HG03095 (cell line): ENCODE data around the gene PPP1R9A.
A peak's percentile ranks its signal among the peaks of the same experiment; 100 is the strongest.

Source experiments
- ATAC-seq: cut with Tn5 transposase; IDR thresholded peaks from one replicate; pipeline ENCODE4 v1.9.1; 2021; ENCODE audit warnings: moderate library complexity; ENCODE audit not compliant: unreplicated experiment

Gene PPP1R9A

GRCh38 chr7:95190515-95190914, 283.1 kb downstream of the PPP1R9A start:
- no peak for ATAC-seq

GRCh38 chr7:95191795-95192194, 284.4 kb downstream of the PPP1R9A start:
- ATAC-seq = no peak

GRCh38 chr7:95198863-95199262, 291.5 kb downstream of the PPP1R9A start:
- no peak for ATAC-seq

GRCh38 chr7:95199779-95200558, 292.6 kb downstream of the PPP1R9A start:
- ATAC-seq = peak; percentile 59

GRCh38 chr7:95200741-95201140, 293.3 kb downstream of the PPP1R9A start:
- ATAC-seq = no peak

GRCh38 chr7:95201727-95202126, 294.3 kb downstream of the PPP1R9A start:
- no peak for ATAC-seq

- no peak for ATAC-seq
Measured at GRCh38 chr7:95204618-95205017, 297.2 kb downstream of the PPP1R9A start.

- ATAC-seq = no peak
Measured at GRCh38 chr7:95205665-95206225, 298.4 kb downstream of the PPP1R9A start.

- no peak for ATAC-seq
Measured at GRCh38 chr7:95209276-95209675, 301.9 kb downstream of the PPP1R9A start.

GRCh38 chr7:95209788-95210187, 302.4 kb downstream of the PPP1R9A start:
- ATAC-seq = no peak

GRCh38 chr7:95213148-95213547, 305.8 kb downstream of the PPP1R9A start:
- ATAC-seq = no peak

GRCh38 chr7:95213809-95214492, 306.6 kb downstream of the PPP1R9A start:
- ATAC-seq = no peak

- ATAC-seq = no peak
Measured at GRCh38 chr7:95219721-95220120, 312.3 kb downstream of the PPP1R9A start.

GRCh38 chr7:95220328-95220727, 312.9 kb downstream of the PPP1R9A start:
- ATAC-seq = no peak

GRCh38 chr7:95225301-95225700, 317.9 kb downstream of the PPP1R9A start:
- no peak for ATAC-seq

- ATAC-seq = no peak
Measured at GRCh38 chr7:95229301-95229700, 321.9 kb downstream of the PPP1R9A start.

GRCh38 chr7:95238252-95238943, 331.0 kb downstream of the PPP1R9A start:
- ATAC-seq = no peak

- no peak for ATAC-seq
Measured at GRCh38 chr7:95240921-95241320, 333.5 kb downstream of the PPP1R9A start.

- ATAC-seq = no peak
Measured at GRCh38 chr7:95242266-95242665, 334.9 kb downstream of the PPP1R9A start.

- no peak for ATAC-seq
Measured at GRCh38 chr7:95244616-95245015, 337.2 kb downstream of the PPP1R9A start.

- ATAC-seq = no peak
Measured at GRCh38 chr7:95245828-95246500, 338.6 kb downstream of the PPP1R9A start.
